IPS DF 19.7 (cell line): ENCODE measurements around the gene CSTB.
"Not testable (repeated sequence)": the region's sequence is repeated elsewhere in the genome, so short reads cannot be mapped to it uniquely, and the experiment has no call there.

Experiments used
- DNase-seq: peaks from one replicate; pipeline ENCODE4 v3.0.0-alpha.2; 2013; ENCODE audit warnings: low read depth, low spot score

CSTB gene

GRCh38 chr21:43775795-43776430 is at the start of gene CSTB:
Gene CSTB (minus strand): TSS chr21:43776308. CDS start chr21:43776269, 39 bp downstream.
- no peak for DNase-seq

GRCh38 chr21:43825242-43825935 is 49.3 kb upstream of the CSTB start:
- DNase-seq, result no peak

GRCh38 chr21:43824333-43825241 is 48.5 kb upstream of the CSTB start:
- no peak for DNase-seq

- not testable (repeated sequence) for DNase-seq
Observed at GRCh38 chr21:43822741-43823140, 46.6 kb upstream of the CSTB start.

- DNase-seq, result not testable (repeated sequence)
Observed at GRCh38 chr21:43822166-43822565, 46.1 kb upstream of the CSTB start.

GRCh38 chr21:43820466-43820865 is 44.4 kb upstream of the CSTB start:
- DNase-seq, result no peak

- DNase-seq, result no peak
Observed at GRCh38 chr21:43819511-43820405, 43.6 kb upstream of the CSTB start.

- DNase-seq, result no peak
Observed at GRCh38 chr21:43818685-43819084, 42.6 kb upstream of the CSTB start.

GRCh38 chr21:43817157-43818086 is 41.3 kb upstream of the CSTB start:
- no peak for DNase-seq

- DNase-seq, result no peak
Observed at GRCh38 chr21:43816611-43817071, 40.5 kb upstream of the CSTB start.

- DNase-seq, result no peak
Observed at GRCh38 chr21:43815991-43816390, 39.9 kb upstream of the CSTB start.

GRCh38 chr21:43815107-43815613 is 39.1 kb upstream of the CSTB start:
- DNase-seq, result no peak

GRCh38 chr21:43814215-43815106 is 38.4 kb upstream of the CSTB start:
- DNase-seq, result no peak

GRCh38 chr21:43813656-43813980 is 37.5 kb upstream of the CSTB start:
- no peak for DNase-seq

GRCh38 chr21:43812957-43813655 is 37.0 kb upstream of the CSTB start:
- no peak for DNase-seq

GRCh38 chr21:43812139-43812821 is 36.2 kb upstream of the CSTB start:
- no peak for DNase-seq

GRCh38 chr21:43811262-43812105 is 35.4 kb upstream of the CSTB start:
- DNase-seq, result no peak
